ENCODE data around the gene ITGB3. TPM values are rescaled to one million over a fixed set of nuclear protein-coding genes. Genes with fewer than 3 reads are reported as not detected.
"Not testable (repeated sequence)": the region's sequence is repeated elsewhere in the genome, so short reads cannot be mapped to it uniquely, and the experiment has no call there.

ITGB3 gene
- total and polyA plus RNA-seq, 10 of the 15 experiments (the other 5 are each of a cell fraction or from before 2014, with no cell fraction given) = 0.69 to 22.8 (median 13.6) TPM

DNA sequence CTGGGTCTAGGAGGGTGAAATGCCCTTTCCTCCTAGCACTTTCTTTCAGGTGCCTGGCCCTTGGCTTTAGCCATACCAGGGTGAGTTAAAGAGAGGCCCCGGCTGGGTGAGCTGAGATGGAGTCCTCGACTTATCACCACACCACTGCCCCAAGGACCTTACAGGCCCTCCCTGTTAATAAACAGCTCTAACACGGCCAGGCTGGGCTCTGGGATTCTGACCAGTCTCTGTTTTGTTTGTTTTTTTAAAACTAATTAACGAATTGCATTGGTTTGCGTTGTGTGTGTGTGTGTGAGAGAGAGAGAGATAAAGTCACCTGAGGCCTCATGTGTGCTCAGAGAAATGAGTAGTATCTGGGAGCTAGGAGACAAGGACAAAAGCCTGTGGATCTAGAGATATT is 30.2 kb upstream of the ITGB3 start:
- Histone ChIP-seq H3K4me2 (ENCODE audit: control insufficient read depth, insufficient read depth) (no peak overlapping the region), H4K20me1 (ENCODE audit: control insufficient read depth, insufficient read depth) (no peaks in the 10 kb centered on the region), H3K27me3 (replicated peaks in 1 of 2; ENCODE audit: control insufficient read depth in 2 of 2, insufficient read depth in 2 of 2, low read length in 1 of 2) (no peaks in the 10 kb centered on the region), H3K36me3 (ENCODE audit: control insufficient read depth in 2 of 2, insufficient read depth in 2 of 2, low read length in 1 of 2) (no peaks in the 10 kb centered on the region), H2AFZ (ENCODE audit: control insufficient read depth, low read depth, low read length) (no peak overlapping the region), H3K4me1 (ENCODE audit: control insufficient read depth, insufficient read depth, low read length) (peaks cover 9% of the 10 kb centered on the region), H3K27ac (ENCODE audit: control insufficient read depth, insufficient read depth) (no peak overlapping the region), H3K9me3 (replicated peaks; ENCODE audit: control insufficient read depth, insufficient read depth, low read length) (no peaks in the 10 kb centered on the region; the same call in 2 of the 3 replicates), H3K9ac (ENCODE audit: control insufficient read depth, insufficient read depth, low read length) (no peak overlapping the region), H3K79me2 (ENCODE audit: control insufficient read depth, insufficient read depth, low read length) (no peaks in the 10 kb centered on the region), H3K4me3 (no peak overlapping the region)
- no peak for FAIRE-seq
- WGBS (ENCODE audit: insufficient coverage, insufficient replicate concordance, low lambda C conversion rate, missing lambda C conversion rate) = 51% methylated on average over 5 of the region's 5 CpGs
- intact Hi-C loops (cut with micrococcal nuclease; ENCODE audit: unreplicated experiment) = no loop called here
- ChIA-PET RAD21 (ENCODE audit: unreplicated experiment) (no interaction called here), POLR2A (no interaction called here), SMC1A (ENCODE audit: uncharacterized antibody, unreplicated experiment) (no interaction called here), CTCF (interaction anchor here (1.3 kb wide), 1 partner anchor 393 kb away, joined by 3 read pairs; no protein-coding TSS in a partner anchor)
- no peak for ATAC-seq
- TF ChIP-seq RFX5 (IDR thresholded peaks at IDR 0.05; ENCODE audit: low read depth, low read length) = no peak
- no peak for TF ChIP-seq YY1 (IDR thresholded peaks at IDR 0.05; ENCODE audit: low read depth, low read length)
- no peak for DNase-seq (ENCODE audit: low read depth, low spot score)
- in situ Hi-C loops (cut with MboI) = no loop called here
- BruUV-seq (replicated peaks) = no TSS peak

DNA sequence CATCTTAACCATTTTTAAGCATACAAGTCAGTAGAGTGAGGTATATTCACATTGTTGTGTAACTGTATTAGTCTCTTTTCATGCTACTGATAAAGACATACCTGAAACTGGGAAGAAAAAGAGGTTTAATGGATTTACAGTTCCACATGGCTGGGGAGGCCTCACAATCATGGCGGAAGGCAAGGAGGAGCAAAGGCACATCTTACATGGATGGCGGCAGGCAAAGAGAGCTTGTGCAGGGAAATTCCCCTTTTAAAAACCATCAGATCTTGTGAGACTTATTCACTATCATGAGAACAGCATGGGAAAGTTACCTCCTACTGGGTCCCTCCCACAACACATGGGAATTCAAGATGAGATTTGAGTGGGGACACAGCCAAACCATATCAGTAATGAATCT is 29.6 kb upstream of the ITGB3 start:
- H3K4me2 ChIP-seq (ENCODE audit: control insufficient read depth, insufficient read depth); H3K79me2 ChIP-seq (ENCODE audit: control insufficient read depth, insufficient read depth, low read length); H3K9ac ChIP-seq (ENCODE audit: control insufficient read depth, insufficient read depth, low read length); intact Hi-C loops (cut with micrococcal nuclease; ENCODE audit: unreplicated experiment); H3K36me3 ChIP-seq (ENCODE audit: control insufficient read depth in 2 of 2, insufficient read depth in 2 of 2, low read length in 1 of 2); ATAC-seq; DNase-seq (ENCODE audit: low read depth, low spot score); H3K27ac ChIP-seq (ENCODE audit: control insufficient read depth, insufficient read depth); H2AFZ ChIP-seq (ENCODE audit: control insufficient read depth, low read depth, low read length); in situ Hi-C loops (cut with MboI); H3K4me1 ChIP-seq (ENCODE audit: control insufficient read depth, insufficient read depth, low read length); H3K27me3 ChIP-seq (replicated peaks in 1 of 2; ENCODE audit: control insufficient read depth in 2 of 2, insufficient read depth in 2 of 2, low read length in 1 of 2); POLR2A ChIA-PET; H4K20me1 ChIP-seq (ENCODE audit: control insufficient read depth, insufficient read depth); H3K4me3 ChIP-seq; FAIRE-seq; H3K9me3 ChIP-seq (replicated peaks; ENCODE audit: control insufficient read depth, insufficient read depth, low read length); BruUV-seq (replicated peaks); RAD21 ChIA-PET (ENCODE audit: unreplicated experiment): not testable (repeated sequence)
- ChIA-PET SMC1A (ENCODE audit: uncharacterized antibody, unreplicated experiment) (interaction anchor here (2.6 kb wide), 1 partner anchor 91 kb away, joined by 11 read pairs; no protein-coding TSS in a partner anchor), CTCF (interaction anchor here (1.3 kb wide), 1 partner anchor 392 kb away, joined by 3 read pairs; no protein-coding TSS in a partner anchor)
- WGBS (ENCODE audit: insufficient coverage, insufficient replicate concordance, low lambda C conversion rate, missing lambda C conversion rate) = 86% methylated on average over 2 of the region's 2 CpGs
